SK-MEL-5 (cell line): ENCODE results near the gene HLA-DPA1. TPM values are rescaled to one million over a fixed set of nuclear protein-coding genes. Genes with fewer than 3 reads are reported as not detected.

ENCODE experiments used
- DNase-seq: peaks from one replicate; pipeline ENCODE4 v3.0.0-alpha.2; 2016; ENCODE audit warnings: low read depth, low spot score
- in situ Hi-C: cut with HindIII; loops from 2 replicates; pipeline ENCODE4 v1.10.0; 2016; ENCODE audit warnings: low sequenced_read_pairs, high pct_unique_total_duplicates, low pct_unique_long_range_greater_than_20kb
- total RNA-seq: library from RNA; depleted of rRNA; stranded (reverse); fragments of >200 nt; shearing (Covaris generic); gene quantifications from 2 replicates; pipeline ENCODE4 v1.2.3, GENCODE V29; 2014

HLA-DPA1 gene
- total RNA-seq, 1 experiment from 2014 or later = 8.7 TPM

DNA sequence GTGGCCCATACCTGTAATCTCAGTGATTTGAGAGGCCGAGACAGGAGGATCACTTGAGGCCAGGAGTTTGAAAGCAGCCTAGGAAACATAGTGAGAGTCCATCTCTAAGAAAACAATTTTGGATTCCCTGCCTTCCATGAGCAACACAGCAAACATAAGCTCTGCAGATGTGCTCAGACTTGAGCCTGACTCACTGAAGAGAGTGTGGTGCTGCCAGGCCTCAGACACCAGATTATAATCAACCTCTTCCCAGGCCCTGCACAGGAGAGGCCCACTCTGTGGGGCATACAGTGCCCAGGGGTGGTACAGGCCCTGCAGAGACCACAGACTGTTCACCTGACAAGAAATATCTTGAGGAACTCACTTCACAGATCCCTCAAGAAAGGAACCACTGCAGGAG, 22.2 kb upstream of the HLA-DPA1 start:
- in situ Hi-C loops = loop anchor here (25.0 kb wide), 1 partner anchor 108 kb away; no protein-coding TSS in a partner anchor
- no peak for DNase-seq

DNA sequence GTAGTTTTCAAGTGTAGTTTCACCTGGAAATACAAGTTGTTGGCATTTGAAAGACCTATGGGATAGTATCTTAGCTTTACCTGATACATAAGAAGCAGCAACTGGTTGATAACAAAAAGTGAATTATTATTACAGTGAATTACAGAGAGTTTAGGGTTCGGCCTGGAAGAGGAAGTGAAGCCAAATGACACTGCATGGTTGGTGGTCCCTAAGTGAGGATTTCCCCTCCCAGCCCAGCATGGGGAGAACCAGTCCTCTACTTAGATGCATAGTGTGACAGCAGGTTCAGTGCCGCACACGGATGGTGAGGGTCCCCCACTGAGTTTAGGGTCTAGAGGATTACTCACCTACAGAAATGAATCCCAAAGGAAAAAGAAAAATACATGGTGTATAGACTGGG, 20.4 kb upstream of the HLA-DPA1 start:
- in situ Hi-C loops = loop anchor here (25.0 kb wide), 1 partner anchor 107 kb away; no protein-coding TSS in a partner anchor

DNA sequence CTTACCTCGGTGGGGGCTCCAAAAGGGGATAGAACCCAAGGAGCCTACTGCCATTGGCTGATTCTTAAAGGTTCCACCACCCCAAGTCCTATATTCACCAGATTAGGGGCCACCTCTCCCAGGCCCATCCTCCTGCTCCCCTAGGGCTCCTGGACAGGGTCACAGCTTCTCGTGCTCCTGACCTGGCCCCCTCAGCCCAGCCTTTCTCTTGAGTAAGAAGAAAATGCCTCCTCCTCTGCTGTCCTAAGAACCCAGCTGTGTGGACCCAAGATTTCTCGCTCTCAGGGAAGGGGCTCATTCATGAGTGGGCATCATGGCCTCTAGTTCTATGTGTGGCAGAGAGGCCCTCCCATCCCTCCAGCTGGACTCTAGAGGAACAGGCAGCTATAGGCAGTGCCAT, 18.9 kb upstream of the HLA-DPA1 start:
- in situ Hi-C loops = loop anchor here (25.0 kb wide), 1 partner anchor 105 kb away; no protein-coding TSS in a partner anchor
- DNase-seq = no peak

More for the DNA sequence above, 20.4 kb upstream of the HLA-DPA1 start:
- DNase-seq = no peak

GRCh38 chr6:33091957-33092356, 18.5 kb upstream of the HLA-DPA1 start:
- peak; percentile 55 for DNase-seq
- in situ Hi-C loops = loop anchor here (25.0 kb wide), 1 partner anchor 105 kb away; no protein-coding TSS in a partner anchor

- in situ Hi-C loops = loop anchor here (25.0 kb wide), 1 partner anchor 102 kb away; no protein-coding TSS in a partner anchor
- DNase-seq = no peak
Observed at GRCh38 chr6:33088931-33089620, 15.6 kb upstream of the HLA-DPA1 start.

- DNase-seq = no peak
- in situ Hi-C loops = loop anchor here (25.0 kb wide), 1 partner anchor 101 kb away; no protein-coding TSS in a partner anchor
Observed at GRCh38 chr6:33088258-33088930, 14.9 kb upstream of the HLA-DPA1 start.

GRCh38 chr6:33085627-33086026, 12.2 kb upstream of the HLA-DPA1 start:
- in situ Hi-C loops = loop anchor here (25.0 kb wide), 1 partner anchor 98 kb away; no protein-coding TSS in a partner anchor
- DNase-seq = no peak

- in situ Hi-C loops = loop anchor here (25.0 kb wide), 1 partner anchor 95 kb away; no protein-coding TSS in a partner anchor
- DNase-seq = peak; percentile 73
Observed at GRCh38 chr6:33082702-33083101, 9.3 kb upstream of the HLA-DPA1 start.

DNA sequence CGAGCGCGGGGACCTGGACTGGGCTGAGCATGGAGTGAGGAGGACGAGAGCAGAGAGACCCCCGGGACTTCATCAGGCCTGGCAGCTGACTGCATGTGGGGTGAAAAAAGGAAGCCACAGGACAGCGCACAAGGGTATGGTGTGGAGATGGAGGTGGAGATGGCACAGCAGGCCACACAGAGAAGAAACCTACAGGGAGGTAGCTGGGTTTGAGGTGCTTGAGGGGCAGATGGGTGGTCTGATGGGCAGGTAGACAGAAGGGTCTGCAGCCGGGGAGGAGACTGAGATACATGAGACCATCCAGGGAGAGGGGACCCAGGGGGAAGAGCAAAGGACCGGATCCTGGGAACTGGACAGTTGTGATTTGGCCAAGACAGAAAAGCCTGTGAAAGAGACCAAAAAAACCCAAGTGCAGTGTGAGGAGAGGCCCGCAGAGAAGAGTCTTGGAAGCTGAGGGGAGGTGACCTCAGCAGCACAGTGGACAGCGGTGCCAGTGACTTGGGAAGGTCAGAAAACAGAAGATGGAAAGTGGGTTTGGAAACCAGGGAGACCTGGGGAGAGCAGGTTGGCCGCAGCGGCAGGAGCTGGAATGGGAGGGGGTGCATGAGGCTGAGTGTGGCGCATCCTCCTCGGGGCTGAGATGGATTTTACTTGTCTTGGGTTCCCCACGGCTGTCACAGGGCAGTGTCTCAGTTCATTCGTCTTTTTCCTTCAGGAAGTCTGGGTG, 7.8 kb upstream of the HLA-DPA1 start:
- DNase-seq = no peak
- in situ Hi-C loops = loop anchor here (25.0 kb wide), 1 partner anchor 94 kb away; no protein-coding TSS in a partner anchor

DNA sequence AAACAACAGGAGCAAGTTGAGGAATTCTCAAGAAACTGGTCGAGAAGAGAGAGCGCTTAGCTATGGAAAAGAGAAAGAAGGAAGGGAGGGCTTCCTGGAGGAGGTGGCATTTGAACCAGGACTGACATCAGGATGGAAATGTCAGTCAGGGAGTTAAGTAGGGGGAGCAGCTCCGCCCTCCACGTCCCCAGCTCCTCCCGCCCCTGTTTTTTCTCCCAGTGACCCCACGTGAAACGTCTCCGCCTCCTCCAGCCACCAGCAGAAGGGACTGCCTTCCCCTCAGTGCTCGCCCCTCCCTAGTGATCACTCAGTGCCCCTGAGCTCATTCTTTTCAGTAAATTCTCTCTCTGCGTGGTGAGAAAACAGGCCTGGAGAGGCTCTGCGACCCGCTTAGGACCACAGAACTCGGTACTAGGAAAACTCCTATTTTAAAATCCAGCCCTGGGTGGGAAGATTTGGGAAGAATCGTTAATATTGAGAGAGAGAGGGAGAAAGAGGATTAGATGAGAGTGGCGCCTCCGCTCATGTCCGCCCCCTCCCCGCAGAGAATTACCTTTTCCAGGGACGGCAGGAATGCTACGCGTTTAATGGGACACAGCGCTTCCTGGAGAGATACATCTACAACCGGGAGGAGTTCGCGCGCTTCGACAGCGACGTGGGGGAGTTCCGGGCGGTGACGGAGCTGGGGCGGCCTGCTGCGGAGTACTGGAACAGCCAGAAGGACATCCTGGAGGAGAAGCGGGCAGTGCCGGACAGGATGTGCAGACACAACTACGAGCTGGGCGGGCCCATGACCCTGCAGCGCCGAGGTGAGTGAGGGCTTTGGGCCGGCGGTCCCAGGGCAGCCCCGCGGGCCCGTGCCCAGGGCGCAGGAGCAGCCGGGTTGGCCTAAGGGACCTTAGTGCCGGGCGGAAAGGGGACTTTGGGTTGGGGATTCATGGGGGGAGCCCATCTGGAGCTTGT, 7.0 kb upstream of the HLA-DPA1 start:
- in situ Hi-C loops = loop anchor here (25.0 kb wide), 1 partner anchor 93 kb away; no protein-coding TSS in a partner anchor
- DNase-seq = no peak

- DNase-seq = no peak
- in situ Hi-C loops = loop anchor here (25.0 kb wide), 1 partner anchor 92 kb away; no protein-coding TSS in a partner anchor
Observed at GRCh38 chr6:33079580-33079979, 6.1 kb upstream of the HLA-DPA1 start.

DNA sequence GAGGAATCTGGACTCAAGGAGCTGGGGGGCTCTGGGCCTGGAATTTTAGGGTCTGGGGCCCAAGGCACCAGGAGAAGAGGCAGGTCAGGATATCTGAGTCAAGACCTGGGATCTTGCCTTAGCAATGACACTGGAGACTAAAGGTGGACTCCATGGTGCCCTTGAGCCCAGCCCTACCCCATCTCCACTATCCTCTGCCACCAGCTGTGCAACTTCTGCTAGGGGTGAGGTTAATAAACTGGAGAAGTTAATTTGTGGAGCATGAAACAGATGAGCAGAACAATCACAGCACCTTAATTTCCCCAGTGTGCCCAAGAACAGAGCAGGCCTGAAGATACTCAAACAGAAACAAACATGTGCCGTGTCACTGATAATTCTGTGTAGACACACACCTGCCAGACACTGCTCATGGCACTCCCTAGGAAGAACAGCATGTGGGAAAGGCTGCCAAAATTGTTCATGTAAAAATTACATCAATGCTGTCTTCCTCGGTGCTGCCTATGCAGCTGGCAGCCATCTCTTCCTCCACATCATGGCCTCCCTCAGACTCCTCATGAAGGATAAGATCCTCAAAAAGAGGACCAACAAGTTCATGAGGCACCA, 5.6 kb upstream of the HLA-DPA1 start:
- in situ Hi-C loops = loop anchor here (25.0 kb wide), 1 partner anchor 92 kb away; no protein-coding TSS in a partner anchor
- DNase-seq = no peak

DNA sequence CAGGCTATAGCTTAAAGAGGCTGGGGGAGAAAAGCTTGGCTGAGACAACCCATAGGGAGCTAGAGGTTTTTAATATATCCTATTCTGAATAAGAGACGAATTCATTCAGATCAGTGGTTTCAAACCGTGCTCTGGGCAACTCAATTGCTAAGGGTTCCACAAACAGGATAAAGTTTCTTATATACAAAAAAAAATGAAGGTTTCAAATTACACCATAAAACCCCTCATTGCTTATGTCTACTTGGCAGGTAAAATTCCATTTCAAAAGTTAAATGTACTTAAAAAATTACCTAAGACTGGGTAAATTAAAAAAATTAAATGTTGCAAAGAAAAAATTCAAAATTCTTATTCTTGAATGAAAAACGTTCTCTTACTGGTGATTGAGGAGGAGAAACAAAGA, 5.0 kb upstream of the HLA-DPA1 start:
- no peak for DNase-seq
- in situ Hi-C loops = loop anchor here (25.0 kb wide), 1 partner anchor 91 kb away; no protein-coding TSS in a partner anchor

DNA sequence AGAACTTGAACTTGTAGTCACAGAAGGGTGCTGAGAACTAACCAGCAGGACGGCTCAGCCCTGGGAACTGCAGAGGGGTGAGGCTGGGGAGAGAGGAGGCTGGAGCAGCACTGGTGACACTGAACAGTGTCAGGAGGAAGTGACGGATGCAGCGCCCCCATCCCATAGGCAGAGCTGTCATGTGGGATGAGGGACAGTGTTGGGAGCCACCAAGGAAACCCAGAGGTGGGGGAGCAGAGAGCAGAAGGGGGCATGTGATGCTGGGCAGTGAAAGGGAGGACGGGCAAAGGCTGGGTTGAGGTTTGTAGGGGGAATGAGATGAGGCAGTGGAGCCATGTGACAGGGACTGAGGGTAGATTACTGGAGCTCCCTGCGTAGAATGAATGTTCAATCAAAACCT, 4.5 kb upstream of the HLA-DPA1 start:
- in situ Hi-C loops = loop anchor here (25.0 kb wide), 1 partner anchor 91 kb away; no protein-coding TSS in a partner anchor
- DNase-seq = no peak

DNA sequence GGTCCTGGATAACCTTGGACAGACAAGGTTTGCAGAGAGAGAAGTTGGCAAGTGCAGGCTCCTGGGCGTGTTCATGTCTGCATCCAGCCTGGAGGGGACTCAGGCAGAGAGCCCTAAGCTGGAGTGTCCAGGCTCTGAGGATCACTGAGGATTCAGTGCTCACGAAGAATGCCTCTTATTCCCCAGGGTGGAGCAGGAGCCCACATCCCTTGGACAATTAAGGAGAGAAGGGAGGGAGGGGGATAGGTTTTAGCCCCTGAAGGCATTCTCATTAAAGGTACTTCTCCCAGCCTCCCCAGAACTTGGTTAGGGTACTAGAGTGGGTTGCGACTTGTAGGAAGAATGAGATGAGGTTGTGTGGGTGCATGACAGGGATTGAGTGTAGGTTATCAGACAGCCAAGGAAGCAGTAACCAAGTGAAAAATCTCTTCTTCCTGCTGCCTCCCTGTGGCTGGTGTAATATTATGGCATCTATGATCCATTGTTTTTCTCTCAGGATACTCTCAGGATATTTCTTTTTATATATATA, 3.0 kb upstream of the HLA-DPA1 start:
- DNase-seq = no peak
- in situ Hi-C loops = loop anchor here (25.0 kb wide), 1 partner anchor 89 kb away; no protein-coding TSS in a partner anchor
